CD4-positive, alpha-beta T cell (primary cell): ENCODE measurements around the gene SMIM5. TPM values are rescaled to one million over a fixed set of nuclear protein-coding genes. Genes with fewer than 3 reads are reported as not detected.
A peak's percentile ranks its signal among the peaks of the same experiment; 100 is the strongest.
"Not testable (repeated sequence)": the region's sequence is repeated elsewhere in the genome, so short reads cannot be mapped to it uniquely, and the experiment has no call there.

ENCODE experiments used
- ATAC-seq: fragments of 200-7000 bp; cut with Tn5 transposase; one replicate; pipeline ENCODE4 v1.10.0; 2022; ENCODE audit warnings: mild to moderate bottlenecking; ENCODE audit not compliant: poor library complexity
- CTCF ChIA-PET: fragments of 350-600 bp; sonication (Branson Sonifier 250); formaldehyde crosslinking; loops from one replicate; lab custom pipeline; 2021; ENCODE audit warnings: antibody characterized with exemption, inconsistent platforms; lab: Charles Lee
- POLR2A ChIA-PET: fragments of 350-600 bp; sonication (Branson Sonifier 250); formaldehyde crosslinking; loops from one replicate; lab custom pipeline; 2021; ENCODE audit warnings: antibody characterized with exemption, inconsistent platforms; lab: Charles Lee
- DNase-seq, 14 experiments: peaks; one replicate each; pipeline ENCODE4 v3.0.0-alpha.2; 2013 to 2020; ENCODE audit warnings: mixed read lengths in 2 of 14
- H3K27ac ChIP-seq, 2 donors: one replicate each; pipeline versions ENCODE4 v1.5.1 to v1.7.0; 2013; ENCODE audit warnings: low read length in 2 of 2, low read depth in 1 of 2, mild to moderate bottlenecking in 1 of 2
- H3K27me3 ChIP-seq, 2 experiments: 1 replicate in 1 of 2; 2 replicates in 1 of 2; pipeline versions ENCODE4 v1.6.1 to v1.7.0; 2013; ENCODE audit warnings: low read length in 2 of 2, control low read depth in 1 of 2, mild to moderate bottlenecking in 1 of 2, moderate library complexity in 1 of 2; ENCODE audit not compliant: insufficient read depth in 2 of 2, control insufficient read depth in 1 of 2
- H3K36me3 ChIP-seq: one replicate; pipeline ENCODE4 v1.6.1; 2013; ENCODE audit warnings: low read length, control low read depth; ENCODE audit not compliant: insufficient read depth
- H3K4me1 ChIP-seq: one replicate; pipeline ENCODE4 v1.6.1; 2013; ENCODE audit warnings: low read length, control low read depth; ENCODE audit not compliant: insufficient read depth
- H3K4me3 ChIP-seq: one replicate; pipeline ENCODE4 v1.5.1; 2013; ENCODE audit warnings: mild to moderate bottlenecking, low read length, moderate library complexity
- H3K9me3 ChIP-seq, 2 experiments: 1 replicate in 1 of 2; 2 replicates in 1 of 2; pipeline versions ENCODE4 v1.6.1 to v1.7.0; 2013; ENCODE audit warnings: low read length in 2 of 2, mild to moderate bottlenecking in 2 of 2, control low read depth in 1 of 2, moderate library complexity in 1 of 2; ENCODE audit not compliant: control insufficient read depth in 1 of 2, insufficient read depth in 1 of 2
- H3K27ac Mint-ChIP-seq: one replicate; pipeline ENCODE4 v1.8.0; 2020; ENCODE audit warnings: mixed read lengths
- H3K27me3 Mint-ChIP-seq: one replicate; pipeline ENCODE4 v1.8.0; 2021; ENCODE audit warnings: mixed read lengths
- H3K36me3 Mint-ChIP-seq: one replicate; pipeline ENCODE4 v1.8.0; 2021; ENCODE audit warnings: low read depth, mixed read lengths
- H3K4me1 Mint-ChIP-seq: one replicate; pipeline ENCODE4 v1.8.0; 2021; ENCODE audit warnings: low read depth, mixed read lengths
- H3K4me3 Mint-ChIP-seq: one replicate; pipeline ENCODE4 v1.8.0; 2020; ENCODE audit warnings: mild to moderate bottlenecking, mixed read lengths
- H3K9me3 Mint-ChIP-seq: one replicate; pipeline ENCODE4 v1.8.0; 2020; ENCODE audit warnings: mixed read lengths
- CTCF ChIP-seq: fragments of 200-600 bp; IDR thresholded peaks from one replicate; pipeline ENCODE4 v1.8.0; 2022; ENCODE audit warnings: antibody characterized with exemption, mild to moderate bottlenecking
- intact Hi-C, 2 experiments: fragments of 100-400 bp; cut with DNase I in 1 of 2; cut with micrococcal nuclease in 1 of 2; formaldehyde crosslinking; loops; one replicate each; pipeline versions ENCODE4 v1.15.1 to v1.9.0; 2023 to 2025; cut with DNase I, micrococcal nuclease
- total RNA-seq, 174 experiments: library from RNA in 2 of 174; stranded (reverse) in 2 of 174; gene quantifications; one replicate each; pipeline ENCODE4 v1.2.3 and lab custom pipeline; 2021 to 2026

Gene SMIM5
- total RNA-seq, 2 experiments from 2014 or later, result 0.75 to 1.3 TPM

- H3K36me3 ChIP-seq, result no peaks in the 10 kb centered on the region
- ATAC-seq (no peak), DNase-seq (no peak)
- H3K27me3 ChIP-seq, result no peaks in the 10 kb centered on the region
- Mint-ChIP-seq H3K4me1 (peaks cover 11% of the 10 kb centered on the region), H3K9me3 (no peaks in the 10 kb centered on the region), H3K36me3 (no peaks in the 10 kb centered on the region), H3K27ac (no peak overlapping the region), H3K27me3 (no peaks in the 10 kb centered on the region), H3K4me3 (no peak overlapping the region)
- intact Hi-C loops, result no loop called here
- H3K4me1 ChIP-seq, result peaks cover 30% of the 10 kb centered on the region
- no peak overlapping the region for H3K4me3 ChIP-seq
- POLR2A ChIA-PET, result no interaction called here
- H3K27ac ChIP-seq, result no peak overlapping the region
- CTCF ChIA-PET, result no interaction called here
- H3K9me3 ChIP-seq, result no peaks in the 10 kb centered on the region
- TF ChIP-seq CTCF, result no peak
These were observed 40.8 kb upstream of the SMIM5 start for GRCh38 chr17:75592348-75593020.

- intact Hi-C loops, H3K4me3 ChIP-seq, POLR2A ChIA-PET, H3K36me3 ChIP-seq, ATAC-seq, H3K27ac ChIP-seq, H3K27me3 ChIP-seq, CTCF ChIA-PET, H3K4me3 Mint-ChIP-seq, H3K27me3 Mint-ChIP-seq, H3K36me3 Mint-ChIP-seq, DNase-seq, H3K27ac Mint-ChIP-seq, H3K9me3 Mint-ChIP-seq, H3K9me3 ChIP-seq: not testable (repeated sequence)
- H3K4me1 Mint-ChIP-seq, result peaks cover 11% of the 10 kb centered on the region
- H3K4me1 ChIP-seq, result peaks cover 21% of the 10 kb centered on the region
These were observed 39.8 kb upstream of the SMIM5 start for GRCh38 chr17:75593430-75593829.

GRCh38 chr17:75594499-75595283, 38.5 kb upstream of the SMIM5 start:
- ATAC-seq, result no peak
- TF ChIP-seq CTCF, result no peak
- Mint-ChIP-seq H3K27me3 (no peaks in the 10 kb centered on the region), H3K4me1 (peaks cover 11% of the 10 kb centered on the region), H3K36me3 (no peaks in the 10 kb centered on the region), H3K4me3 (no peak overlapping the region), H3K27ac (no peak overlapping the region), H3K9me3 (no peaks in the 10 kb centered on the region)
- CTCF ChIA-PET, result no interaction called here
- Histone ChIP-seq H3K36me3 (no peaks in the 10 kb centered on the region), H3K27ac (no peak overlapping the region), H3K27me3 (no peaks in the 10 kb centered on the region), H3K4me1 (peaks cover 12% of the 10 kb centered on the region), H3K4me3 (no peak overlapping the region), H3K9me3 (no peaks in the 10 kb centered on the region)
- DNase-seq, result peak in 1 of 14 experiments; percentile 22
- intact Hi-C loops, result no loop called here
- POLR2A ChIA-PET, result no interaction called here
